CD4-positive, alpha-beta T cell (primary cell): Measurements from ENCODE around the gene SND1. TPM values are rescaled to one million over a fixed set of nuclear protein-coding genes. Genes with fewer than 3 reads are reported as not detected.

Experiments used
- ATAC-seq: fragments of 200-7000 bp; cut with Tn5 transposase; one replicate; pipeline ENCODE4 v1.10.0; 2022; ENCODE audit warnings: mild to moderate bottlenecking; ENCODE audit not compliant: poor library complexity
- CTCF ChIA-PET: fragments of 350-600 bp; sonication (Branson Sonifier 250); formaldehyde crosslinking; loops from one replicate; lab custom pipeline; 2021; ENCODE audit warnings: antibody characterized with exemption, inconsistent platforms; lab: Charles Lee
- POLR2A ChIA-PET: fragments of 350-600 bp; sonication (Branson Sonifier 250); formaldehyde crosslinking; loops from one replicate; lab custom pipeline; 2021; ENCODE audit warnings: antibody characterized with exemption, inconsistent platforms; lab: Charles Lee
- DNase-seq, 14 experiments: peaks; one replicate each; pipeline ENCODE4 v3.0.0-alpha.2; 2013 to 2020; ENCODE audit warnings: mixed read lengths in 2 of 14
- H3K27ac ChIP-seq, 2 donors: one replicate each; pipeline versions ENCODE4 v1.5.1 to v1.7.0; 2013; ENCODE audit warnings: low read length in 2 of 2, low read depth in 1 of 2, mild to moderate bottlenecking in 1 of 2
- H3K27me3 ChIP-seq, 2 experiments: 1 replicate in 1 of 2; 2 replicates in 1 of 2; pipeline versions ENCODE4 v1.6.1 to v1.7.0; 2013; ENCODE audit warnings: low read length in 2 of 2, control low read depth in 1 of 2, mild to moderate bottlenecking in 1 of 2, moderate library complexity in 1 of 2; ENCODE audit not compliant: insufficient read depth in 2 of 2, control insufficient read depth in 1 of 2
- H3K36me3 ChIP-seq: one replicate; pipeline ENCODE4 v1.6.1; 2013; ENCODE audit warnings: low read length, control low read depth; ENCODE audit not compliant: insufficient read depth
- H3K4me1 ChIP-seq: one replicate; pipeline ENCODE4 v1.6.1; 2013; ENCODE audit warnings: low read length, control low read depth; ENCODE audit not compliant: insufficient read depth
- H3K4me3 ChIP-seq: one replicate; pipeline ENCODE4 v1.5.1; 2013; ENCODE audit warnings: mild to moderate bottlenecking, low read length, moderate library complexity
- H3K9me3 ChIP-seq, 2 experiments: 1 replicate in 1 of 2; 2 replicates in 1 of 2; pipeline versions ENCODE4 v1.6.1 to v1.7.0; 2013; ENCODE audit warnings: low read length in 2 of 2, mild to moderate bottlenecking in 2 of 2, control low read depth in 1 of 2, moderate library complexity in 1 of 2; ENCODE audit not compliant: control insufficient read depth in 1 of 2, insufficient read depth in 1 of 2
- H3K27ac Mint-ChIP-seq: one replicate; pipeline ENCODE4 v1.8.0; 2020; ENCODE audit warnings: mixed read lengths
- H3K27me3 Mint-ChIP-seq: one replicate; pipeline ENCODE4 v1.8.0; 2021; ENCODE audit warnings: mixed read lengths
- H3K36me3 Mint-ChIP-seq: one replicate; pipeline ENCODE4 v1.8.0; 2021; ENCODE audit warnings: low read depth, mixed read lengths
- H3K4me1 Mint-ChIP-seq: one replicate; pipeline ENCODE4 v1.8.0; 2021; ENCODE audit warnings: low read depth, mixed read lengths
- H3K4me3 Mint-ChIP-seq: one replicate; pipeline ENCODE4 v1.8.0; 2020; ENCODE audit warnings: mild to moderate bottlenecking, mixed read lengths
- H3K9me3 Mint-ChIP-seq: one replicate; pipeline ENCODE4 v1.8.0; 2020; ENCODE audit warnings: mixed read lengths
- intact Hi-C, 2 experiments: fragments of 100-400 bp; cut with DNase I in 1 of 2; cut with micrococcal nuclease in 1 of 2; formaldehyde crosslinking; loops; one replicate each; pipeline versions ENCODE4 v1.15.1 to v1.9.0; 2023 to 2025; cut with DNase I, micrococcal nuclease
- total RNA-seq, 174 experiments: library from RNA in 2 of 174; stranded (reverse) in 2 of 174; gene quantifications; one replicate each; pipeline ENCODE4 v1.2.3 and lab custom pipeline; 2021 to 2026
- TF ChIP-seq, protein P1 (sequence below): fragments of 200-600 bp; IDR thresholded peaks from one replicate; pipeline ENCODE4 v1.8.0; 2022; ENCODE audit warnings: antibody characterized with exemption, mild to moderate bottlenecking

Gene SND1
- total RNA-seq, 2 experiments from 2014 or later = 104 to 113 TPM

DNA sequence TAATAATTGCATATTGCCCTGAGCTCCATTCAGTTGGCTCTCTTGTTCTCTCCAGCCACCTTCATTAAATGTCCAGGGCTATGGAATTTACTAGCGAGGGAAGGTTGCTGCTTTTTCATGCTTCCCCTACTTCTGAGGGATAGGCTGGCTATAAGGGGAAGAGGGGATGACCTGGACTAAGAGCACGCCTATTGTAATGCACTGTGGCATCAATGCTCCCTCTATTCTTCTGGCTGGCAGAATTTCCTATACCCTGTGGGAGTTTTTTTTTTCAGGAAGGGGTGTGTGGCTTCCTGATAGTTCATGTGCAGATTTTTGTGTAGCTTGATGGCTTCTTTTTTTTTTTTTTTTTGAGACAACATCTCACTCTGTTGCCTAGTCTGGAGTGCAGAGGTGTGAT, 155.8 kb downstream of the SND1 start:
- no peaks in the 10 kb centered on the region for H3K4me1 ChIP-seq
- no peaks in the 10 kb centered on the region for H3K27me3 ChIP-seq
- H3K27ac ChIP-seq = no peak overlapping the region
- H3K4me1 Mint-ChIP-seq = peaks cover 18% of the 10 kb centered on the region
- H3K4me3 Mint-ChIP-seq = no peak overlapping the region
- H3K27me3 Mint-ChIP-seq = no peaks in the 10 kb centered on the region
- no peak overlapping the region for H3K4me3 ChIP-seq
- ChIA-PET POLR2A (no interaction called here), CTCF (no interaction called here)
- TF ChIP-seq, protein P1, sequence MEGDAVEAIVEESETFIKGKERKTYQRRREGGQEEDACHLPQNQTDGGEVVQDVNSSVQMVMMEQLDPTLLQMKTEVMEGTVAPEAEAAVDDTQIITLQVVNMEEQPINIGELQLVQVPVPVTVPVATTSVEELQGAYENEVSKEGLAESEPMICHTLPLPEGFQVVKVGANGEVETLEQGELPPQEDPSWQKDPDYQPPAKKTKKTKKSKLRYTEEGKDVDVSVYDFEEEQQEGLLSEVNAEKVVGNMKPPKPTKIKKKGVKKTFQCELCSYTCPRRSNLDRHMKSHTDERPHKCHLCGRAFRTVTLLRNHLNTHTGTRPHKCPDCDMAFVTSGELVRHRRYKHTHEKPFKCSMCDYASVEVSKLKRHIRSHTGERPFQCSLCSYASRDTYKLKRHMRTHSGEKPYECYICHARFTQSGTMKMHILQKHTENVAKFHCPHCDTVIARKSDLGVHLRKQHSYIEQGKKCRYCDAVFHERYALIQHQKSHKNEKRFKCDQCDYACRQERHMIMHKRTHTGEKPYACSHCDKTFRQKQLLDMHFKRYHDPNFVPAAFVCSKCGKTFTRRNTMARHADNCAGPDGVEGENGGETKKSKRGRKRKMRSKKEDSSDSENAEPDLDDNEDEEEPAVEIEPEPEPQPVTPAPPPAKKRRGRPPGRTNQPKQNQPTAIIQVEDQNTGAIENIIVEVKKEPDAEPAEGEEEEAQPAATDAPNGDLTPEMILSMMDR = no peak
- ATAC-seq (no peak), DNase-seq (no peak)
- no peaks in the 10 kb centered on the region for H3K9me3 ChIP-seq
- no peak overlapping the region for H3K27ac Mint-ChIP-seq
- peaks cover 44% of the 10 kb centered on the region for H3K36me3 Mint-ChIP-seq
- H3K9me3 Mint-ChIP-seq = no peaks in the 10 kb centered on the region
- peaks cover 21% of the 10 kb centered on the region for H3K36me3 ChIP-seq
- intact Hi-C loops = no loop called here

DNA sequence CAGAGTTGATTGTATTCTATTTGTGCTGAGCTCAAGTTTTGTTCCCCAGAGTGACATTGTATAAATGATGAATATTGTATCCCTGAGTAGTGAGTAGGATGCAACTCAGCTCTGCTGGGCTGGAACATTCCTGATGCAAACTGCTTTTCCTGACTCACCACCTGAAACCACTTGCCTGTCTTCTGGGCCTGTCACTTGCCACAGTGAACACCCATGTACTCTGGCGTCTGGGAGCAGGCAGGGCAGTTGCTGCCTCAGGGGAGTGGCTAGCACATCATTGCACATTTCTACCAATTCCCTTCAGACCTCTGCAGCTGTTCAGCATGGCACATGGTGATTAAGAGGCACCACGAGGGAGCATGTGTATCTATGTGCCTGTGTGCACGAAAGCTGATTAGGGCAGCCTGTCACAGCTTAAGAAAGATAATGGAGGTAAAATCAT, 157.3 kb downstream of the SND1 start:
- peaks cover 21% of the 10 kb centered on the region for H3K36me3 ChIP-seq
- DNase-seq = no peak
- no peaks in the 10 kb centered on the region for H3K4me1 ChIP-seq
- intact Hi-C loops = no loop called here
- TF ChIP-seq, protein P1 = no peak
- no peak for ATAC-seq
- Mint-ChIP-seq H3K9me3 (no peaks in the 10 kb centered on the region), H3K36me3 (peaks cover 44% of the 10 kb centered on the region), H3K27me3 (no peaks in the 10 kb centered on the region), H3K4me1 (peaks cover 26% of the 10 kb centered on the region), H3K27ac (no peak overlapping the region), H3K4me3 (no peak overlapping the region)
- no peaks in the 10 kb centered on the region for H3K27me3 ChIP-seq
- no peak overlapping the region for H3K4me3 ChIP-seq
- no peaks in the 10 kb centered on the region for H3K9me3 ChIP-seq
- CTCF ChIA-PET = interaction anchor here (0.5 to 1.4 kb wide), 2 partner anchors 16 to 191 kb away, joined by 3 to 4 read pairs; no protein-coding TSS in a partner anchor
- no peak overlapping the region for H3K27ac ChIP-seq
- POLR2A ChIA-PET = no interaction called here

DNA sequence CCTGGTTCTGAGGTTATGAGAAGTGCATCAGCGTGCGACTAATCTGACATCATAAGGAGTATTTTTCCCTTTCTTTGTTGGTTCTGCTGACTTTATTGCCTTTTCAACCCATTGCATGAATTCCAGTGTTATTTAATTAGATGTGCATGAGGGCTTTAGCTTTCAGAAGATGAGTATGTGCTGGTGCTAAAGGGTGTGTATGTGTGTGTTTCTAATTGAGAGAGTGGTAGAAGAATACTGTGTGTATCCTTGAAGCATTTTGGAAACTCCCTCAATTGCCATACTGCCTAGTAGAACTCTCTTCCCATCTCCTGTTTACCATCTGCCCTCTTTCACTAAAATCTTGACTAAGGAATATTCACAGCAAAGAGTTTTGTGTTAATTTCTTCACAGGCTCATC, 158.1 kb downstream of the SND1 start:
- Mint-ChIP-seq H3K27me3 (no peaks in the 10 kb centered on the region), H3K9me3 (no peaks in the 10 kb centered on the region), H3K27ac (no peak overlapping the region), H3K36me3 (peaks cover 44% of the 10 kb centered on the region), H3K4me1 (peaks cover 33% of the 10 kb centered on the region), H3K4me3 (no peak overlapping the region)
- Histone ChIP-seq H3K9me3 (no peaks in the 10 kb centered on the region), H3K27me3 (no peaks in the 10 kb centered on the region), H3K27ac (no peak overlapping the region), H3K4me3 (no peak overlapping the region), H3K36me3 (peaks cover 21% of the 10 kb centered on the region), H3K4me1 (no peaks in the 10 kb centered on the region)
- ChIA-PET POLR2A (no interaction called here), CTCF (interaction anchor here (1.4 kb wide), 1 partner anchor 17 kb away, joined by 4 read pairs; no protein-coding TSS in a partner anchor)
- DNase-seq = no peak
- ATAC-seq = no peak
- intact Hi-C loops = no loop called here
- TF ChIP-seq, protein P1 = no peak
